Esophagus squamous epithelium (tissue), 5 donors: ENCODE results near the gene FAM83F. TPM values are rescaled to one million over a fixed set of nuclear protein-coding genes. Genes with fewer than 3 reads are reported as not detected.

Experiments used
- DNase-seq: peaks from one replicate; lab custom pipeline; 2025; lab: John Stamatoyannopoulos, UW
- H3K27ac ChIP-seq, 4 donors: fragments of 200-600 bp; sonication (generic); one replicate each; pipeline ENCODE4 v1.5.1; 2016 to 2019; ENCODE audit warnings: mild to moderate bottlenecking in 1 of 4
- H3K27me3 ChIP-seq, 4 donors: fragments of 200-600 bp; sonication (generic); 1 replicate in 3 of 4; 2 replicates in 1 of 4; pipeline versions ENCODE4 v1.5.1 to v1.6.0; 2017 to 2021; ENCODE audit warnings: antibody characterized with exemption in 1 of 4
- H3K36me3 ChIP-seq, 3 donors: fragments of 200-600 bp; sonication (generic); one replicate each; pipeline ENCODE4 v1.5.1; 2016 to 2019
- H3K4me1 ChIP-seq, 3 donors: fragments of 200-600 bp; sonication (generic); one replicate each; pipeline ENCODE4 v1.5.1; 2017 to 2019
- H3K4me3 ChIP-seq, 4 donors: fragments of 200-600 bp; sonication (generic); 1 replicate in 3 of 4; 2 replicates in 1 of 4; pipeline ENCODE4 v1.5.1; 2016 to 2019; ENCODE audit warnings: mild to moderate bottlenecking in 2 of 4, moderate library complexity in 1 of 4
- H3K9me3 ChIP-seq, 3 donors: fragments of 200-600 bp; sonication (generic); one replicate each; pipeline ENCODE4 v1.5.1; 2016 to 2019
- CTCF ChIP-seq, 6 experiments: fragments of 450-650 bp in 4 of 6; fragments of 200-600 bp in 2 of 6; sonication (generic) in 2 of 6; IDR thresholded peaks; one replicate each; pipeline ENCODE4 v1.5.1; 2016 to 2019; ENCODE audit warnings: antibody characterized with exemption in 6 of 6, mild to moderate bottlenecking in 4 of 6, moderate library complexity in 4 of 6
- POLR2A ChIP-seq, 4 donors: fragments of 450-650 bp; IDR thresholded peaks; one replicate each; pipeline ENCODE4 v1.6.1; 2017; ENCODE audit warnings: antibody characterized with exemption in 4 of 4, mild to moderate bottlenecking in 4 of 4, moderate library complexity in 3 of 4
- WGBS, 2 donors: methylation state at CpG; one replicate each; pipeline ENCODE4 v1.1.5; 2018; 5-methylcytosine and 5-hydroxymethylcytosine counted together
- intact Hi-C: fragments of 100-400 bp; cut with DNase I; formaldehyde crosslinking; loops from one replicate; pipeline ENCODE4 v1.15.0; 2022
- total RNA-seq, 4 donors: library from RNA; depleted of rRNA; stranded (reverse); fragments of >200 nt; gene quantifications; one replicate each; pipeline ENCODE4 v1.1.0, GENCODE V29; 2016
- donor health status: DM: yes; HTN: yes; CAD: no.

The FAM83F gene
- total RNA-seq, 4 donors from 2014 or later = 25.5 to 39.2 (median 29.6) TPM

GRCh38 chr22:39973656-39974055 is 21.1 kb upstream of the FAM83F start:
- peaks cover 0 to 97% (median 0%) of the 10 kb centered on the region in 4 donors for H3K27me3 ChIP-seq
- no peak overlapping the region for H3K27ac ChIP-seq
- H3K36me3 ChIP-seq = no peaks in the 10 kb centered on the region
- no peaks in the 10 kb centered on the region for H3K9me3 ChIP-seq
- H3K4me3 ChIP-seq = no peak overlapping the region
- no peak for DNase-seq
- intact Hi-C loops = no loop called here
- WGBS, 2 donors = 47 to 61% methylated on average over 5 of the region's 5 CpGs
- no peak for TF ChIP-seq POLR2A (IDR thresholded peaks at IDR 0.05)
- no peak for TF ChIP-seq CTCF (IDR thresholded peaks at IDR 0.05)
- peaks cover 0 to 5% (median 0%) of the 10 kb centered on the region in 3 donors for H3K4me1 ChIP-seq

DNA sequence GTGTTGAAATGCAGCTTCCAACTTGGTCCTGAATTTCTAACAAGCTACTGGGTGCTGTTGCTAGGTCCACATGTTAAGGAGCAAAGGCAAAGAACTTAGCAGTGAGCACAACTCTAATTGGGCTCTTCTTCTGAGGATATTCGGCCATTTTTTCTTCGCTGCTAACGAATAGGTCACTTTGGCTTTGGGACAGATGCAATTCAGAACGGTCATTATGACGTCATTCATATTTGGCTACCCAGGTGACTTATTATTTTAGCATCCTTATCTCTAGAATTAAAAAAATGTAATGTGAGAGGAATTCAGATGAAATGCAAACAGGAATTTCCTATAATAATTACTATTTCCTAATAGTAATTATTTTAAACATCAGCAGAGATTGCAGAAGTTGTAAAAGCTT is 20.7 kb upstream of the FAM83F start:
- Histone ChIP-seq H3K36me3 (no peaks in the 10 kb centered on the region), H3K4me1 (peaks cover 0 to 5% (median 0%) of the 10 kb centered on the region in 3 donors), H3K9me3 (no peaks in the 10 kb centered on the region), H3K4me3 (no peak overlapping the region), H3K27ac (no peak overlapping the region), H3K27me3 (peaks cover 0 to 97% (median 0%) of the 10 kb centered on the region in 4 donors)
- no peak for DNase-seq
- intact Hi-C loops = no loop called here
- WGBS, 2 donors = 72 to 77% methylated on average over 5 of the region's 5 CpGs
- TF ChIP-seq POLR2A (IDR thresholded peaks at IDR 0.05) (no peak), CTCF (IDR thresholded peaks at IDR 0.05) (no peak)

DNA sequence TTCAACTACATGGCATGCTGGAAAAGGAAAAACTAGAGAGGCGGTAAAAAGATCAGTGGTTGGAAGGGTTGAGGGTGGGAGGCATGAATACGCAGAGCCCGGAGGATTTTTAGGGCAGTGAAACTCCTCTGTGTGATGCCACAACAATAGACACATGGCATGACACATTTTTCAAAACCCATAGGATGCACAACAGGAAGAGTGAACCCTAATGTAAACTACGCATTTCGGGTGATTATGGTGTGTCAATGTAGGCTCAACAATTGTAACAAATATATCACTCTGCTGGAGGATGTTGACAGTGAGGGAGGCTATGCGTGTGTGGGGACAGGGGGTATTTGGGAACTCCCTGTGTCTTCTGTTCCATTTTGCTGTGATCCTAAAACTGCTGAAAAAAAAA is 15.7 kb upstream of the FAM83F start:
- no peak overlapping the region for H3K27ac ChIP-seq
- DNase-seq = no peak
- no peak for TF ChIP-seq CTCF (IDR thresholded peaks at IDR 0.05)
- H3K4me3 ChIP-seq = no peak overlapping the region
- H3K27me3 ChIP-seq = peaks cover 0 to 67% (median 0%) of the 10 kb centered on the region in 4 donors
- no peaks in the 10 kb centered on the region for H3K36me3 ChIP-seq
- H3K9me3 ChIP-seq = no peaks in the 10 kb centered on the region
- 66 to 72% methylated on average over 6 of the region's 6 CpGs for whole genome bisulfite sequencing, 2 donors
- H3K4me1 ChIP-seq = peaks cover 0 to 8% (median 6%) of the 10 kb centered on the region in 3 donors
- intact Hi-C loops = no loop called here

GRCh38 chr22:39979458-39979857 is 15.3 kb upstream of the FAM83F start:
- TF ChIP-seq POLR2A (IDR thresholded peaks at IDR 0.05) (no peak), CTCF (IDR thresholded peaks at IDR 0.05) (no peak)
- Histone ChIP-seq H3K27me3 (peaks cover 0 to 63% (median 0%) of the 10 kb centered on the region in 4 donors), H3K9me3 (no peaks in the 10 kb centered on the region), H3K4me3 (no peak overlapping the region), H3K27ac (no peak overlapping the region), H3K4me1 (peaks cover 4 to 12% (median 6%) of the 10 kb centered on the region in 3 donors), H3K36me3 (no peaks in the 10 kb centered on the region)
- WGBS, 2 donors = 52 to 67% methylated on average over 5 of the region's 5 CpGs
- intact Hi-C loops = no loop called here
- no peak for DNase-seq

- no peak for DNase-seq
- Histone ChIP-seq H3K36me3 (no peaks in the 10 kb centered on the region), H3K4me1 (peaks cover 11 to 23% (median 13%) of the 10 kb centered on the region in 3 donors), H3K4me3 (no peak overlapping the region), H3K27ac (no peak overlapping the region), H3K9me3 (no peaks in the 10 kb centered on the region), H3K27me3 (peaks cover 0 to 51% (median 0%) of the 10 kb centered on the region in 4 donors)
- 60% methylated on average over 1 of the region's 6 CpGs; no CpG with 5 or more reads in 1 of the 2 donors for WGBS, 2 donors
- TF ChIP-seq POLR2A (IDR thresholded peaks at IDR 0.05) (no peak), CTCF (IDR thresholded peaks at IDR 0.05) (no peak)
- intact Hi-C loops = no loop called here
Measured at GRCh38 chr22:39980596-39980995, 14.2 kb upstream of the FAM83F start.
